CD4-positive, alpha-beta T cell treated with Interleukin-10 for 1 hour (primary cell): Measurements from ENCODE around the gene KCNMA1.

Experiments used
- DNase-seq: peaks from one replicate; pipeline ENCODE4 v3.0.0-alpha.2; 2020

Gene KCNMA1

GRCh38 chr10:77630507-77630848 lies 7.1 kb downstream of the KCNMA1 start:
- no peak for DNase-seq

- DNase-seq = no peak
These were observed 7.7 kb downstream of the KCNMA1 start for GRCh38 chr10:77629775-77630506.

GRCh38 chr10:77628906-77629730 lies 8.5 kb downstream of the KCNMA1 start:
- no peak for DNase-seq

GRCh38 chr10:77626266-77626935 lies 11.2 kb downstream of the KCNMA1 start:
- no peak for DNase-seq

GRCh38 chr10:77625379-77625778 lies 12.2 kb downstream of the KCNMA1 start:
- DNase-seq = no peak

GRCh38 chr10:77622889-77623291 lies 14.7 kb downstream of the KCNMA1 start:
- DNase-seq = no peak

GRCh38 chr10:77620731-77621130 lies 16.9 kb downstream of the KCNMA1 start:
- no peak for DNase-seq

GRCh38 chr10:77619964-77620703 lies 17.5 kb downstream of the KCNMA1 start:
- DNase-seq = no peak

GRCh38 chr10:77618117-77618516 lies 19.5 kb downstream of the KCNMA1 start:
- DNase-seq = no peak

GRCh38 chr10:77616766-77617165 lies 20.8 kb downstream of the KCNMA1 start:
- no peak for DNase-seq

- no peak for DNase-seq
These were observed 22.6 kb downstream of the KCNMA1 start for GRCh38 chr10:77614778-77615625.

GRCh38 chr10:77613476-77614130 lies 24.0 kb downstream of the KCNMA1 start:
- no peak for DNase-seq

- DNase-seq = no peak
These were observed 25.9 kb downstream of the KCNMA1 start for GRCh38 chr10:77611670-77612069.

- no peak for DNase-seq
These were observed 26.4 kb downstream of the KCNMA1 start for GRCh38 chr10:77611221-77611620.

GRCh38 chr10:77609781-77610272 lies 27.8 kb downstream of the KCNMA1 start:
- DNase-seq = no peak

GRCh38 chr10:77608281-77608680 lies 29.3 kb downstream of the KCNMA1 start:
- no peak for DNase-seq

GRCh38 chr10:77606751-77607150 lies 30.9 kb downstream of the KCNMA1 start:
- no peak for DNase-seq

GRCh38 chr10:77605466-77605865 lies 32.1 kb downstream of the KCNMA1 start:
- no peak for DNase-seq

GRCh38 chr10:77604941-77605351 lies 32.7 kb downstream of the KCNMA1 start:
- DNase-seq = no peak

- DNase-seq = no peak
These were observed 33.5 kb downstream of the KCNMA1 start for GRCh38 chr10:77604063-77604462.

- DNase-seq = no peak
These were observed 34.1 kb downstream of the KCNMA1 start for GRCh38 chr10:77603534-77603927.
